ENCODE measurements around the gene AFAP1L1. TPM values are rescaled to one million over a fixed set of nuclear protein-coding genes. Genes with fewer than 3 reads are reported as not detected.

AFAP1L1 gene
- polyA plus RNA-seq, 1 experiment: 1.3 TPM

GRCh38 chr5:149294872-149295829 is 23.5 kb downstream of the AFAP1L1 start:
- ChIA-PET POLR2A (no interaction called here), CTCF (interaction anchor here (0.6 kb wide), 3 partner anchors 551 to 1313 kb away, joined by 3 to 5 read pairs (median 3); no protein-coding TSS in a partner anchor)
- H3K27me3 ChIP-seq (ENCODE audit: control insufficient read depth, insufficient read depth, low read length): peaks cover 3% of the 10 kb centered on the region
- no peak for TF ChIP-seq CTCF (IDR thresholded peaks at IDR 0.05; ENCODE audit: insufficient read depth, low read depth, low read length)
- H3K36me3 ChIP-seq (ENCODE audit: control insufficient read depth, insufficient read depth, low read length): no peaks in the 10 kb centered on the region
- no peak overlapping the region for H3K4me3 ChIP-seq (ENCODE audit: low read depth, low read length)
- no peak for DNase-seq (ENCODE audit: low read depth)

GRCh38 chr5:149297340-149298025 is 25.8 kb downstream of the AFAP1L1 start:
- Histone ChIP-seq H3K36me3 (ENCODE audit: control insufficient read depth, insufficient read depth, low read length) (no peaks in the 10 kb centered on the region), H3K4me3 (ENCODE audit: low read depth, low read length) (no peak overlapping the region), H3K27me3 (ENCODE audit: control insufficient read depth, insufficient read depth, low read length) (peaks cover 3% of the 10 kb centered on the region)
- ChIA-PET CTCF (interaction anchor here (1.6 kb wide), 1 partner anchor 18 kb away, joined by 5 read pairs; no protein-coding TSS in a partner anchor), POLR2A (no interaction called here)
- no peak for TF ChIP-seq CTCF (IDR thresholded peaks at IDR 0.05; ENCODE audit: insufficient read depth, low read depth, low read length)
- no peak for DNase-seq (ENCODE audit: low read depth)

GRCh38 chr5:149298163-149298562 is 26.5 kb downstream of the AFAP1L1 start:
- CTCF ChIA-PET: interaction anchor here (1.6 kb wide), 1 partner anchor 18 kb away, joined by 5 read pairs; no protein-coding TSS in a partner anchor
- H3K27me3 ChIP-seq (ENCODE audit: control insufficient read depth, insufficient read depth, low read length): no peaks in the 10 kb centered on the region; the same call in 1 of the 2 replicates
- no peak overlapping the region for H3K4me3 ChIP-seq (ENCODE audit: low read depth, low read length)
- H3K36me3 ChIP-seq (ENCODE audit: control insufficient read depth, insufficient read depth, low read length): no peaks in the 10 kb centered on the region
- no peak for TF ChIP-seq CTCF (IDR thresholded peaks at IDR 0.05; ENCODE audit: insufficient read depth, low read depth, low read length)
- DNase-seq (ENCODE audit: low read depth): no peak
- POLR2A ChIA-PET: no interaction called here

- Histone ChIP-seq H3K4me3 (ENCODE audit: low read depth, low read length) (no peak overlapping the region), H3K36me3 (ENCODE audit: control insufficient read depth, insufficient read depth, low read length) (no peaks in the 10 kb centered on the region), H3K27me3 (ENCODE audit: control insufficient read depth, insufficient read depth, low read length) (no peaks in the 10 kb centered on the region; the same call in 1 of the 2 replicates)
- no peak for DNase-seq (ENCODE audit: low read depth)
- TF ChIP-seq CTCF (IDR thresholded peaks at IDR 0.05; ENCODE audit: insufficient read depth, low read depth, low read length): no peak
- ChIA-PET POLR2A (no interaction called here), CTCF (interaction anchor here (1.9 kb wide), 1 partner anchor 30 kb away, joined by 6 read pairs; no protein-coding TSS in a partner anchor)
Observed at GRCh38 chr5:149298842-149299404, 27.3 kb downstream of the AFAP1L1 start.
